Panc1 (cell line): Measurements from ENCODE around the gene NUF2. TPM values are rescaled to one million over a fixed set of nuclear protein-coding genes. Genes with fewer than 3 reads are reported as not detected.

ENCODE experiments used
- ATAC-seq: fragments of 200-7000 bp; cut with Tn5 transposase; 2 replicates; pipeline ENCODE4 v1.9.1; 2020; ENCODE audit warnings: mild to moderate bottlenecking, moderate library complexity
- BruUV-seq: library from RNA; stranded (reverse); fragments of 400-500 nt; replicated peaks from 2 replicates; lab custom pipeline; 2021; lab: Mats Ljungman, UMichigan
- CTCF ChIA-PET: fragments of 300-600 bp; sonication (Branson Sonifier 250); formaldehyde crosslinking; loops from one replicate; lab custom pipeline; 2022; ENCODE audit warnings: antibody characterized with exemption; lab: Charles Lee
- POLR2A ChIA-PET: fragments of 300-600 bp; sonication (Branson Sonifier 250); formaldehyde crosslinking; loops from one replicate; lab custom pipeline; 2022; ENCODE audit warnings: antibody characterized with exemption; lab: Charles Lee
- DNase-seq: peaks from one replicate; pipeline ENCODE4 v3.0.0-alpha.2; 2010; ENCODE audit warnings: low read depth, low spot score
- H3K27ac ChIP-seq: 2 replicates; pipeline ENCODE4 v1.5.1; 2011; ENCODE audit warnings: mild to moderate bottlenecking, low read length, inconsistent platforms
- H3K27me3 ChIP-seq: fragments of 200-500 bp; sonication (Bioruptor generic); 2 replicates; pipeline ENCODE4 v1.6.0; 2014; ENCODE audit warnings: low read length, inconsistent platforms; ENCODE audit not compliant: control insufficient read depth, insufficient read depth
- H3K36me3 ChIP-seq: fragments of 200-500 bp; sonication (Bioruptor generic); 2 replicates; pipeline ENCODE4 v1.5.1; 2014; ENCODE audit warnings: inconsistent platforms, mild to moderate bottlenecking, low read length, moderate library complexity; ENCODE audit not compliant: control insufficient read depth, insufficient read depth
- H3K4me1 ChIP-seq: 2 replicates; pipeline ENCODE4 v1.5.1; 2011; ENCODE audit warnings: inconsistent platforms, mild to moderate bottlenecking, low read length, moderate library complexity; ENCODE audit not compliant: control insufficient read depth, insufficient read depth
- H3K4me3 ChIP-seq, 2 experiments: 2 replicates each; pipeline ENCODE4 v1.5.1; 2011 to 2012; ENCODE audit warnings: low read depth in 2 of 2, low read length in 2 of 2, mild to moderate bottlenecking in 2 of 2, inconsistent platforms in 1 of 2, moderate library complexity in 1 of 2
- H3K9me3 ChIP-seq: fragments of 200-500 bp; sonication (Bioruptor generic); 2 replicates; pipeline ENCODE4 v1.5.1; 2014; ENCODE audit warnings: low read depth, mild to moderate bottlenecking, inconsistent platforms, low read length, moderate library complexity; ENCODE audit not compliant: control insufficient read depth, insufficient read depth
- CTCF ChIP-seq: fragments of 450-650 bp; IDR thresholded peaks from 2 replicates; pipeline ENCODE4 v1.5.1; 2017; ENCODE audit warnings: mild to moderate bottlenecking
- POLR2AphosphoS5 ChIP-seq: IDR thresholded peaks from 2 replicates; pipeline ENCODE4 v1.6.1; 2012; ENCODE audit warnings: mild to moderate bottlenecking, low read depth, low read length, moderate library complexity
- SIN3A ChIP-seq: IDR thresholded peaks from 2 replicates; pipeline ENCODE4 v1.6.1; 2012; ENCODE audit warnings: low read depth, mild to moderate bottlenecking, low read length, moderate library complexity, borderline replicate concordance; ENCODE audit not compliant: insufficient read depth
- TCF7L2 ChIP-seq: IDR thresholded peaks from 2 replicates; pipeline ENCODE4 v1.6.1; 2011; ENCODE audit warnings: mild to moderate bottlenecking, low read depth, low read length, inconsistent platforms
- in situ Hi-C: cut with HindIII; loops from 2 replicates; pipeline ENCODE4 v1.10.0; 2016; ENCODE audit warnings: low sequenced_read_pairs, low pct_unique_long_range_greater_than_20kb
- intact Hi-C: fragments of 100-400 bp; cut with micrococcal nuclease; formaldehyde crosslinking; loops from one replicate; pipeline ENCODE4 v1.10.0; 2022; ENCODE audit not compliant: unreplicated experiment
- total RNA-seq: library from RNA; stranded (reverse); gene quantifications from one replicate; pipeline ENCODE4 v1.2.1, GENCODE V29; 2021; ENCODE audit not compliant: unreplicated experiment
- TF ChIP-seq, protein P1 (sequence below), 2 experiments: IDR thresholded peaks; 2 replicates each; pipeline ENCODE4 v1.6.1; 2011 to 2012; ENCODE audit warnings: low read depth in 2 of 2, control low read depth in 1 of 2, low read length in 1 of 2, mild to moderate bottlenecking in 1 of 2, moderate library complexity in 1 of 2; ENCODE audit not compliant: insufficient read depth in 1 of 2

NUF2 gene
- total RNA-seq, 1 experiment from 2014 or later, result 26.1 TPM

DNA sequence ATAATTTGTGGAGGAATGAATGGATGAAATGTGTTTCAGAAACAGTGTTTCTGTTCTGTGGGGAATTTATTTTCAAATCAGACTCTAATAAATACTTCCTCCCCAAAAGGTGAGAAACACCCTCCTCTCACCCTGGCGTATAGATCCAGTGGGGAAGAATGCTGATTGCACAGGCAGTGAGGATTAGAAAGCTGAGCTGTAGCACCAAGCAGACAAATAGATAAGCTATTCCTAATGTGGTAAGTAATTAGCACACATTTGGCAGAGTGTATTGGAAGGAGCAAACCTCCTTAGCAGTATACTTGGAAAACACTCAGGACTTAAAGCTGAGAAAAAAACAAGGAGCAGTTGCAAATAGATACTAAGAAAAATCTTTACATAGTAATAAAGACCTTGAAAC lies 50.8 kb downstream of the NUF2 start:
- TF ChIP-seq, protein P1, sequence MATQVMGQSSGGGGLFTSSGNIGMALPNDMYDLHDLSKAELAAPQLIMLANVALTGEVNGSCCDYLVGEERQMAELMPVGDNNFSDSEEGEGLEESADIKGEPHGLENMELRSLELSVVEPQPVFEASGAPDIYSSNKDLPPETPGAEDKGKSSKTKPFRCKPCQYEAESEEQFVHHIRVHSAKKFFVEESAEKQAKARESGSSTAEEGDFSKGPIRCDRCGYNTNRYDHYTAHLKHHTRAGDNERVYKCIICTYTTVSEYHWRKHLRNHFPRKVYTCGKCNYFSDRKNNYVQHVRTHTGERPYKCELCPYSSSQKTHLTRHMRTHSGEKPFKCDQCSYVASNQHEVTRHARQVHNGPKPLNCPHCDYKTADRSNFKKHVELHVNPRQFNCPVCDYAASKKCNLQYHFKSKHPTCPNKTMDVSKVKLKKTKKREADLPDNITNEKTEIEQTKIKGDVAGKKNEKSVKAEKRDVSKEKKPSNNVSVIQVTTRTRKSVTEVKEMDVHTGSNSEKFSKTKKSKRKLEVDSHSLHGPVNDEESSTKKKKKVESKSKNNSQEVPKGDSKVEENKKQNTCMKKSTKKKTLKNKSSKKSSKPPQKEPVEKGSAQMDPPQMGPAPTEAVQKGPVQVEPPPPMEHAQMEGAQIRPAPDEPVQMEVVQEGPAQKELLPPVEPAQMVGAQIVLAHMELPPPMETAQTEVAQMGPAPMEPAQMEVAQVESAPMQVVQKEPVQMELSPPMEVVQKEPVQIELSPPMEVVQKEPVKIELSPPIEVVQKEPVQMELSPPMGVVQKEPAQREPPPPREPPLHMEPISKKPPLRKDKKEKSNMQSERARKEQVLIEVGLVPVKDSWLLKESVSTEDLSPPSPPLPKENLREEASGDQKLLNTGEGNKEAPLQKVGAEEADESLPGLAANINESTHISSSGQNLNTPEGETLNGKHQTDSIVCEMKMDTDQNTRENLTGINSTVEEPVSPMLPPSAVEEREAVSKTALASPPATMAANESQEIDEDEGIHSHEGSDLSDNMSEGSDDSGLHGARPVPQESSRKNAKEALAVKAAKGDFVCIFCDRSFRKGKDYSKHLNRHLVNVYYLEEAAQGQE (IDR thresholded peaks at IDR 0.05; ENCODE audit: insufficient read depth in 1 of 2, low read depth in 2 of 2, low read length in 1 of 2), result no peak
- TF ChIP-seq TCF7L2 (no peak), POLR2AphosphoS5 (no peak), CTCF (no peak), SIN3A (no peak)
- intact Hi-C loops, result no loop called here
- Histone ChIP-seq H3K27me3 (peaks cover 11% of the 10 kb centered on the region), H3K4me3 (no peak overlapping the region), H3K36me3 (no peaks in the 10 kb centered on the region), H3K4me1 (no peaks in the 10 kb centered on the region), H3K9me3 (no peaks in the 10 kb centered on the region), H3K27ac (no peak overlapping the region)
- DNase-seq, result no peak
- in situ Hi-C loops, result no loop called here
- ChIA-PET POLR2A (no interaction called here), CTCF (no interaction called here)
- no TSS peak for BruUV-seq
- ATAC-seq, result no peak

DNA sequence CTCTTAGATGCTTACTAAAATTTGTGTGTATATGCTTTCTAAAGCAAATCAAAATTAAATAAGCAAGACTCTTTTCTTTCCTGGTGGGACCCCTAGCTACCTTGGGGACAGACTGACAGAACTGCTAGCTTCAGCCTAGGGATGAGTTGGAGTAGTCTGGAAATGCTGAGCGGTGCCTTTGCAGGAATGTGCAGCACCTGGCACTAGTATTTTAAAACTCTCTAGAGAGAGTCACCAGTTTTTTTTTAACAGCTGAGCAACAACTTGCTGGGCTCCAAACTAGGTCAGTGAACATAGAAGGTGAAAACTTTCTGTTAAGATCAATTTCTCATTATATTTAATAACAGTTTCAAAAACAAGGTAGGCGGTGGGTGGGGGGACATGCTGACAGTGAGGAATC lies 56.8 kb downstream of the NUF2 start:
- CTCF ChIA-PET, result no interaction called here
- DNase-seq (no peak), ATAC-seq (no peak)
- Histone ChIP-seq H3K27ac (no peak overlapping the region), H3K27me3 (no peaks in the 10 kb centered on the region; the same call in none of the 2 replicates), H3K36me3 (no peaks in the 10 kb centered on the region), H3K4me1 (no peaks in the 10 kb centered on the region), H3K4me3 (no peak overlapping the region), H3K9me3 (no peaks in the 10 kb centered on the region)
- TF ChIP-seq, protein P1 (IDR thresholded peaks at IDR 0.05; ENCODE audit: insufficient read depth in 1 of 2, low read depth in 2 of 2, low read length in 1 of 2), result no peak
- POLR2A ChIA-PET, result no interaction called here
- intact Hi-C loops (no loop called here), in situ Hi-C loops (no loop called here)
- no TSS peak for BruUV-seq
